Measurements from ENCODE around the gene HS3ST3B1. TPM values are rescaled to one million over a fixed set of nuclear protein-coding genes. Genes with fewer than 3 reads are reported as not detected.

The HS3ST3B1 gene
- total RNA-seq, 1 experiment from 2014 or later = 2.4 TPM

GRCh38 chr17:14340857-14341754, 40.2 kb downstream of the HS3ST3B1 start:
- Histone ChIP-seq H3K9ac (ENCODE audit: low read length) (no peak overlapping the region), H3K27ac (ENCODE audit: low read depth, low read length) (no peak overlapping the region), H3K36me3 (ENCODE audit: control insufficient read depth in 1 of 2, insufficient read depth in 2 of 2, low read length in 2 of 2) (no peaks in the 10 kb centered on the region), H3K4me3 (replicated peaks in 1 of 2; ENCODE audit: low read depth in 1 of 2, low read length in 2 of 2) (no peak overlapping the region), H2AFZ (ENCODE audit: low read depth, low read length, poor library complexity, severe bottlenecking) (no peak overlapping the region), H3K4me1 (ENCODE audit: control insufficient read depth in 1 of 2, insufficient read depth in 2 of 2, low read length in 2 of 2) (no peaks in the 10 kb centered on the region), H3K9me2 (ENCODE audit: insufficient read depth) (no peaks in the 10 kb centered on the region), H3K79me2 (ENCODE audit: insufficient read depth, low read length) (no peaks in the 10 kb centered on the region), H3K27me3 (ENCODE audit: insufficient read depth, low read length) (peaks cover 5% of the 10 kb centered on the region; the same call in 1 of the 2 replicates), H3K9me3 (ENCODE audit: control insufficient read depth in 1 of 2, insufficient read depth in 1 of 2, low read depth in 1 of 2, low read length in 2 of 2) (no peaks in the 10 kb centered on the region), H3K4me2 (ENCODE audit: low read length) (no peak overlapping the region), H4K20me1 (ENCODE audit: insufficient read depth) (no peaks in the 10 kb centered on the region)
- intact Hi-C loops (cut with micrococcal nuclease) = no loop called here
- TF ChIP-seq JUND (IDR thresholded peaks at IDR 0.05) (no peak), SP1 (IDR thresholded peaks at IDR 0.05; ENCODE audit: low read depth) (no peak), EZH2phosphoT487 (IDR thresholded peaks at IDR 0.05; ENCODE audit: borderline replicate concordance) (no peak), ZBTB33 (IDR thresholded peaks at IDR 0.05; ENCODE audit: extremely low read depth, insufficient replicate concordance, low read length) (no peak), YY1 (IDR thresholded peaks at IDR 0.05; ENCODE audit: extremely low read depth, insufficient replicate concordance, low read depth, low read length) (no peak), FOSL1 (IDR thresholded peaks at IDR 0.05; ENCODE audit: low read depth) (no peak), ELF1 (IDR thresholded peaks at IDR 0.05; ENCODE audit: borderline replicate concordance, low read depth) (no peak), POLR2A (IDR thresholded peaks at IDR 0.05; ENCODE audit: borderline replicate concordance, extremely low read depth, insufficient read depth, insufficient read length) (no peak), ATF3 (IDR thresholded peaks at IDR 0.05) (no peak), REST (IDR thresholded peaks at IDR 0.05; ENCODE audit: low read depth) (no peak), SRF (IDR thresholded peaks at IDR 0.05; ENCODE audit: low read depth) (no peak)
- ATAC-seq (no peak), DNase-seq (ENCODE audit: low read depth, low spot score) (no peak)
- POLR2A ChIA-PET = no interaction called here
- CTCF ChIA-PET = no interaction called here
- no TSS peak for BruUV-seq (replicated peaks)
- RAD21 ChIA-PET (ENCODE audit: low non-redundant PET in 1 of 2, low total read pairs in 2 of 2, uncharacterized antibody in 2 of 2, unreplicated experiment in 2 of 2) = no interaction called here
